ENCODE results near the gene TLK1. TPM values are rescaled to one million over a fixed set of nuclear protein-coding genes. Genes with fewer than 3 reads are reported as not detected.

Gene TLK1
- total and polyA plus RNA-seq, 10 of the 15 experiments (the other 5 are each of a cell fraction or from before 2014, with no cell fraction given), result 25.1 to 126 (median 57.3) TPM

DNA sequence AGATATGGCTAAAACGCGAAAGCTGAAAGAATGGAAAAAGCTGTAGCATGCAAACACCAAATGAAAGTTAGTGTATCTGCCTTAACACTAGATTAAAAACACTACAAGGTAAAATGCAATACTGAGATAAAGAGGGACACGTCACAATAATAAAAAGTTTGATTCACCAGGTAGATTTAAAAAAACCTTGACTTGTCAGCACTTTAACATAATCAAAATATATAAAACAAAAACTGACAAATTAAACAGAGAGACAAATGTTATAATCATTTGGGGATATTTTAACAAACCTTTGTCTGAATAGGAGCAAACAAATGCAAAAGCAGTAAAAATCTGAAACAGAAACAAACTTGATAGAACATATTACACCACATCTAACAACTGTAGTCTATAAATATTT, 18.3 kb downstream of the TLK1 start:
- no peaks in the 10 kb centered on the region for H3K27me3 ChIP-seq (replicated peaks in 1 of 2; ENCODE audit: control insufficient read depth in 2 of 2, insufficient read depth in 2 of 2, low read length in 1 of 2)
- POLR2A ChIA-PET, result no interaction called here
- no peak overlapping the region for H2AFZ ChIP-seq (ENCODE audit: control insufficient read depth, low read depth, low read length)
- no peak for TF ChIP-seq RBBP5 (conservative IDR thresholded peaks at IDR 0.05)
- TF ChIP-seq ZNF384 (IDR thresholded peaks at IDR 0.05; ENCODE audit: borderline replicate concordance, low read depth, low read length), result no peak
- no peak for TF ChIP-seq GATAD2B (conservative IDR thresholded peaks at IDR 0.05; ENCODE audit: low read depth)
- no peak for TF ChIP-seq HSF1 (IDR thresholded peaks at IDR 0.05; ENCODE audit: low read depth, low read length)
- no peak for TF ChIP-seq SIX5 (IDR thresholded peaks at IDR 0.05; ENCODE audit: low read depth, low read length, severe bottlenecking)
- no TSS peak for BruUV-seq (replicated peaks)
- no peak for ATAC-seq
- in situ Hi-C loops (cut with MboI) (no loop called here), intact Hi-C loops (cut with micrococcal nuclease; ENCODE audit: unreplicated experiment) (no loop called here)
- H3K9me3 ChIP-seq (replicated peaks; ENCODE audit: control insufficient read depth, insufficient read depth, low read length), result no peaks in the 10 kb centered on the region; the same call in 1 of the 3 replicates
- RAD21 ChIA-PET (ENCODE audit: unreplicated experiment), result interaction anchor here (1.1 to 2.8 kb wide), 2 partner anchors 12 to 17 kb away, joined by 3 to 13 read pairs; no protein-coding TSS in a partner anchor
- H3K36me3 ChIP-seq (ENCODE audit: control insufficient read depth in 2 of 2, insufficient read depth in 2 of 2, low read length in 1 of 2), result peaks cover under 1 to 2% of the 10 kb centered on the region in 2 experiments; a peak in 2 of 4 replicates
- H3K4me1 ChIP-seq (ENCODE audit: control insufficient read depth, insufficient read depth, low read length), result peaks cover 19% of the 10 kb centered on the region; the same call in 1 of the 2 replicates
- FAIRE-seq, result no peak
- CTCF ChIA-PET, result interaction anchor here (1.1 to 1.6 kb wide), 4 partner anchors 10 to 18 kb away, joined by 3 to 6 read pairs (median 6); no protein-coding TSS in a partner anchor
- H4K20me1 ChIP-seq (ENCODE audit: control insufficient read depth, insufficient read depth), result peaks cover 8% of the 10 kb centered on the region; the same call in 1 of the 2 replicates
- H3K4me2 ChIP-seq (ENCODE audit: control insufficient read depth, insufficient read depth), result no peak overlapping the region
- 0 out of 2 replicates have a peak overlapping the region, but pooled peaks have one; percentile 6 for H3K4me3 ChIP-seq
- SMC1A ChIA-PET (ENCODE audit: uncharacterized antibody, unreplicated experiment), result interaction anchor here (1.1 to 1.9 kb wide), 5 partner anchors 10 to 124 kb away, joined by 3 to 21 read pairs (median 4); no protein-coding TSS in a partner anchor
- H3K9ac ChIP-seq (ENCODE audit: control insufficient read depth, insufficient read depth, low read length), result no peak overlapping the region
- H3K79me2 ChIP-seq (ENCODE audit: control insufficient read depth, insufficient read depth, low read length), result peaks cover 98% of the 10 kb centered on the region
- WGBS (ENCODE audit: insufficient coverage, insufficient replicate concordance, low lambda C conversion rate, missing lambda C conversion rate), result 81% methylated on average over 3 of the region's 3 CpGs
- no peak overlapping the region for H3K27ac ChIP-seq (ENCODE audit: control insufficient read depth, insufficient read depth)
- DNase-seq (ENCODE audit: low read depth, low spot score), result no peak
